ENCODE data around the gene ZNF502.

ZNF502 gene

DNA sequence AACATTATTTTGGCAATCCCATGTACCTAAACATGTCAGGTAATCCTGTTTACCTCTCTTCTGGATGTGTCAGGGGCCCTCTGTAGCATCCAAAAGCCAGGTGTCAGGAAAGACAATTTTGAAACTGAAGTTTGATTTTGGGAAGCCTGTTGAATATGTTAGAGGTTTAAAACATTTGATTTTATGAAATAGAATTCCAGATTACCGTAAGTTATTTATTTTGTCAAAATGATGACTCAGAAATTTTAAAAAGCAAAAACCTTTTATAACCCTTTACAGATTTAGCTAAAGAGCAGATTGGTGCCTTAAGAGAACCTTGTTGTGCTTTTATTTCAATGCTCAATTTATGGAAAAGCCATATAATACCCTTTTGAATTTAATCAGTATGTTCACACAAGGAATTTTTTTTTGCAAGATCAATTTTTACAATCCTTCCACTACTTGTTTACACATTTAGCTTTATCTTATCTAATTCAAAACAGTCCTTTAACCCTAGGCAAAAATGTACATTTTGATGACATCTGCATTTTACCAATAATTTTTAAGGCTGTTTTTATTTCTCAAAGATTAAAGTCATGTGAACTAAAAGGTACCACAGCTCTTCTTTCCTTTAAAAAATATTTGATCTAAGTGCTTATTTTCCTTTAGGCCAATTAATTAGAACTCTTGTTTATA is 59.1 kb downstream of the ZNF502 start:
- no peak for DNase-seq

DNA sequence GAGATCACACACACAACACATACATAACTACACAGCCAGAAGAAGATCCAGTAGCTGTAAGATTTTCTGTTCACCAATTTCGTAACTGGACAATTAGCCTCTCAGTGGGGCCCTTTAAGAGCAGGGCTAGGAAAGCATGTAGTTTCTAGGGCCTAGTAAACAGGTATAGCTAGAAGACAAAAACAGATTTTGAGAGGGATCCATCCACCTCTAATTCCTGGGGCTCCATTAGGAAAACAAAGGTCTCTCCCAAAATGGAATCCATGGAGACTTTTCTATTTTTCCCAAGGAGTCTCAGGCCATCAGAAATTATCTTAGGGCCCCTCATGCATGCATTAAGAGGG is 59.6 kb downstream of the ZNF502 start:
- DNase-seq = no peak

Measured in NCI-H526 (cell line).